ENCODE data around the gene RNF225.

- TF ChIP-seq ZNF274 (IDR thresholded peaks at IDR 0.05; ENCODE audit: low read depth, low read length) = no peak
- no peak for TF ChIP-seq YY1 (IDR thresholded peaks at IDR 0.05; ENCODE audit: insufficient read depth, insufficient read length)
- no peak for TF ChIP-seq SUZ12 (IDR thresholded peaks at IDR 0.05; ENCODE audit: extremely low read depth, insufficient read depth, insufficient read length)
Observed at GRCh38 chr19:58428617-58429016, 33.2 kb downstream of the RNF225 start.
